ENCODE measurements around the gene WDR64. TPM values are rescaled to one million over a fixed set of nuclear protein-coding genes. Genes with fewer than 3 reads are reported as not detected.

The WDR64 gene
- polyA plus RNA-seq, 2 of the 4 experiments (the other 2 are of a cell fraction) = not detected

DNA sequence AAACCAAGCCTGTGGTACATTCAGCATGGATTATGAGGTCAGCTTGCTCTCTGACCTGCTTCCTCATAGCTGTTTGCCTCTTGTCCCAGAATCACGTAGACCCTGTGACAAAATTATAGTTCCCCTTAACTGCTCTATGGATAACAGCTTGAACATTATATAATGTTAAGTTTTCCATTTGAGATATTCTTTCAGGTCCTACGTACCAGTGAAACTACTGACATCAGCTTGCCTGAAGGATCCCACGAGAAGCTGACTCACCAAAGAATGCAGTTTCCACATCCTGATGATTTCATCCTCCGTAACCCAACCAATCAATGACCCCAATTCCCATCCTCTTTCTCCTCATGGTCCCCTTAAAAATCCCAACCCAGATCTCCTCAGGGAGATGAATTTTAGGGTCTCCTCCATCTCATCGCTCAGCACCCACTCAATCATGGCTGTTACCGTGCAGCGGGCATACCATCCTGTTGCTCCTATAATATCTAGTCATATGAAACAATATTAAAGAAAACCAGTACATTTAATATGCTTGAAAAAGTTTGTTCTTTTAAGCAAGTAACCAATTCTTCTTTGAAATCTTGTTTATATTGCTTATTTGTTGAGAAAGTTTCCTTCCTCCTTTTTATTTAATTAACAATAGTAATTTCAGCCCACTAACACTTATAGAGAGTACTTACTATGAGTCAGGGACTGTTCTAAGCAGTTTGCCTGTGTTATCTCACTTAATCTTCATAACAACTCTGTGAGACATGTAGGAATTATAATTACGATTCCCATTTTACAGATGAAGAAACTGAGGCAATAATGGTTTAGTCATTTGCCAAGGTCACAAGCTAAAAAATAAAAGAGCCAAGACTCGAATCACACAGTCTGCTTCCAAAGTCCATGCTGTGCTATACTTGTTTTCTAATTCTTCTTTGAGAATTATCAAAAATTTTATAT is 39.3 kb upstream of the WDR64 start (continued):
- no peak for TF ChIP-seq RAD21 (conservative IDR thresholded peaks at IDR 0.05 in 1 of 2, IDR thresholded peaks at IDR 0.05 in 1 of 2)
- TF ChIP-seq E2F6 (IDR thresholded peaks at IDR 0.05; ENCODE audit: borderline replicate concordance, low read depth) = no peak
- TF ChIP-seq, protein P1, sequence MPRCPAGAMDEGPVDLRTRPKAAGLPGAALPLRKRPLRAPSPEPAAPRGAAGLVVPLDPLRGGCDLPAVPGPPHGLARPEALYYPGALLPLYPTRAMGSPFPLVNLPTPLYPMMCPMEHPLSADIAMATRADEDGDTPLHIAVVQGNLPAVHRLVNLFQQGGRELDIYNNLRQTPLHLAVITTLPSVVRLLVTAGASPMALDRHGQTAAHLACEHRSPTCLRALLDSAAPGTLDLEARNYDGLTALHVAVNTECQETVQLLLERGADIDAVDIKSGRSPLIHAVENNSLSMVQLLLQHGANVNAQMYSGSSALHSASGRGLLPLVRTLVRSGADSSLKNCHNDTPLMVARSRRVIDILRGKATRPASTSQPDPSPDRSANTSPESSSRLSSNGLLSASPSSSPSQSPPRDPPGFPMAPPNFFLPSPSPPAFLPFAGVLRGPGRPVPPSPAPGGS (IDR thresholded peaks at IDR 0.05) = no peak
- peak; percentile 77 for TF ChIP-seq JUNB (IDR thresholded peaks at IDR 0.05)
- no peak for TF ChIP-seq PBX3 (IDR thresholded peaks at IDR 0.05)
- peak; percentile 42 to 58; a peak in 2 of 5 replicates for TF ChIP-seq EP300 (IDR thresholded peaks at IDR 0.05)
- 0 out of 2 replicates have a peak, but pooled peaks have one; percentile 30 for TF ChIP-seq MYC (IDR thresholded peaks at IDR 0.05; ENCODE audit: borderline replicate concordance, low read length)
- TF ChIP-seq FOSL2 (IDR thresholded peaks at IDR 0.05) = peak; percentile 80
- peak; percentile 91 for TF ChIP-seq FOSL2 (CRISPR knock-in tag; IDR thresholded peaks at IDR 0.05)
- TF ChIP-seq RARB (CRISPR knock-in tag; IDR thresholded peaks at IDR 0.05) = no peak
- no peak for TF ChIP-seq CBX8 (IDR thresholded peaks at IDR 0.05)
- TF ChIP-seq MAFK (IDR thresholded peaks at IDR 0.05; ENCODE audit: partially characterized antibody) = peak; percentile 63
- peak in 1 of 2 experiments; percentile 38; a peak in 2 of 5 replicates for TF ChIP-seq JUN (IDR thresholded peaks at IDR 0.05)
- TF ChIP-seq ZSCAN20 (CRISPR knock-in tag; IDR thresholded peaks at IDR 0.05) = 0 out of 2 replicates have a peak, but pooled peaks have one; percentile 26
- TF ChIP-seq CHD4 (IDR thresholded peaks at IDR 0.05; ENCODE audit: borderline replicate concordance) = 0 out of 2 replicates have a peak, but pooled peaks have one; percentile 70
- no peak for TF ChIP-seq NR3C1 (IDR thresholded peaks at IDR 0.05)
- TF ChIP-seq POLR2AphosphoS2 (conservative IDR thresholded peaks at IDR 0.05; ENCODE audit: low read length) = no peak
- no peak for TF ChIP-seq ELK1 (IDR thresholded peaks at IDR 0.05; ENCODE audit: low read depth, low read length)

DNA sequence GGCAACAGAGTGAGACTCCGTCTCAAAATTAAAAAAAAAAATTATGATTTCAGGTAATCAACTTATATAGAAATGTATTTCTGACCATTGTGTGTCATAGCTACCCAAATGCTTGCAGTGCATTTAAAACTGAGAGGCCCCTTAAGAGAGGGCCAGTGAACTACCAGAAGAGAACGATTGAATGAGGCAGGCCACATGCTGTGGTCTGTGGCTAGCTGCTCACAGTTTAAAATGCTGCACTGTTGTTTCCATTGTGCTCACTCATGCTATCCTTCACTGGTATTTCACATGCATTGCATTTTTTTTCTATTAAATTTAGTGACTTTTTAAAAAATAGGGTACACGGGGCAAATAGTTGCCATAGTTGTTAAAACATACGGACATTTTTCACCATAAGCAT is 37.9 kb upstream of the WDR64 start:
- ATAC-seq = no peak

More for the DNA sequence above, 37.9 kb upstream of the WDR64 start:
- POLR2A ChIA-PET = no interaction called here
- DNase-seq (ENCODE audit: low read depth in 1 of 2, low spot score in 1 of 2) (no peak), FAIRE-seq (no peak)
- CTCF ChIA-PET = interaction anchor here (0.5 to 10.4 kb wide), 5 partner anchors 12 to 1703 kb away, joined by 3 to 120 read pairs (median 4); no protein-coding TSS in a partner anchor
- Histone ChIP-seq H3K27ac (peak overlapping the region; percentile 89 to 90), H3K4me2 (peak overlapping the region; percentile 94), H3K9me3 (no peaks in the 10 kb centered on the region), H3K4me3 (no peak overlapping the region), H3K4me1 (peaks cover 93% of the 10 kb centered on the region)
- WGBS (ENCODE audit: missing lambda C conversion rate) = 80% methylated on average over 4 of the region's 4 CpGs
- TF ChIP-seq NR3C1 (IDR thresholded peaks at IDR 0.05) = no peak
- no peak for TF ChIP-seq CBX2 (IDR thresholded peaks at IDR 0.05; ENCODE audit: borderline replicate concordance, low read depth)
- no peak for TF ChIP-seq FOSB (CRISPR knock-in tag; IDR thresholded peaks at IDR 0.05)
- no peak for TF ChIP-seq JUN (IDR thresholded peaks at IDR 0.05)
- no peak for TF ChIP-seq SMC3 (IDR thresholded peaks at IDR 0.05)
- no peak for TF ChIP-seq CHD2 (IDR thresholded peaks at IDR 0.05; ENCODE audit: low read length, partially characterized antibody)
- no peak for TF ChIP-seq POLR2AphosphoS2 (conservative IDR thresholded peaks at IDR 0.05; ENCODE audit: low read length)

Measured in A549 (cell line).